HG03520 (cell line): Measurements from ENCODE around the gene CCL3.
"Not testable (repeated sequence)": the region's sequence is repeated elsewhere in the genome, so short reads cannot be mapped to it uniquely, and the experiment has no call there.

ENCODE experiments used
- ATAC-seq: cut with Tn5 transposase; IDR thresholded peaks from one replicate; pipeline ENCODE4 v1.9.1; 2021; ENCODE audit warnings: mild to moderate bottlenecking, moderate library complexity; ENCODE audit not compliant: unreplicated experiment

Gene CCL3

GRCh38 chr17:36089888-36090836 lies at the start of gene CCL3:
Gene CCL3, minus strand, starts transcription at chr17:36090143. Its CDS starts 85 bp downstream, at chr17:36090058.
- peak; percentile 59 for ATAC-seq

GRCh38 chr17:36136439-36136838 lies 46.5 kb upstream of the CCL3 start:
- ATAC-seq = no peak

- no peak for ATAC-seq
Measured at GRCh38 chr17:36136036-36136435, 46.1 kb upstream of the CCL3 start.

GRCh38 chr17:36135465-36135864 lies 45.5 kb upstream of the CCL3 start:
- no peak for ATAC-seq

- no peak for ATAC-seq
Measured at GRCh38 chr17:36133602-36134236, 43.8 kb upstream of the CCL3 start.

- no peak for ATAC-seq
Measured at GRCh38 chr17:36132421-36132831, 42.5 kb upstream of the CCL3 start.

- no peak for ATAC-seq
Measured at GRCh38 chr17:36131931-36132330, 42.0 kb upstream of the CCL3 start.

- ATAC-seq = no peak
Measured at GRCh38 chr17:36131421-36131820, 41.5 kb upstream of the CCL3 start.

GRCh38 chr17:36130346-36130745 lies 40.4 kb upstream of the CCL3 start:
- ATAC-seq = no peak

GRCh38 chr17:36129616-36130015 lies 39.7 kb upstream of the CCL3 start:
- no peak for ATAC-seq

- no peak for ATAC-seq
Measured at GRCh38 chr17:36128411-36128978, 38.6 kb upstream of the CCL3 start.

- no peak for ATAC-seq
Measured at GRCh38 chr17:36127911-36128310, 38.0 kb upstream of the CCL3 start.

- no peak for ATAC-seq
Measured at GRCh38 chr17:36127199-36127893, 37.4 kb upstream of the CCL3 start.

- no peak for ATAC-seq
Measured at GRCh38 chr17:36124879-36125824, 35.2 kb upstream of the CCL3 start.

GRCh38 chr17:36123431-36123830 lies 33.5 kb upstream of the CCL3 start:
- ATAC-seq = no peak

GRCh38 chr17:36121099-36121498 lies 31.2 kb upstream of the CCL3 start:
- ATAC-seq = not testable (repeated sequence)

GRCh38 chr17:36120221-36120620 lies 30.3 kb upstream of the CCL3 start:
- no peak for ATAC-seq

GRCh38 chr17:36118477-36119353 lies 28.8 kb upstream of the CCL3 start:
- ATAC-seq = no peak
